DND-41 (cell line): ENCODE data around the gene ARHGEF19.

Source experiments
- EZH2 ChIP-seq: IDR thresholded peaks from 3 replicates; pipeline ENCODE4 v1.6.1; 2012; ENCODE audit warnings: borderline replicate concordance, low read depth, mild to moderate bottlenecking, moderate library complexity, low read length, inconsistent platforms; ENCODE audit not compliant: severe bottlenecking
- TF ChIP-seq, protein P1 (sequence below): IDR thresholded peaks from 2 replicates; pipeline ENCODE4 v1.5.1; 2012; ENCODE audit warnings: borderline replicate concordance, low read length, moderate library complexity, mild to moderate bottlenecking; ENCODE audit not compliant: poor library complexity, severe bottlenecking; ENCODE audit errors: extremely low read depth

DNA sequence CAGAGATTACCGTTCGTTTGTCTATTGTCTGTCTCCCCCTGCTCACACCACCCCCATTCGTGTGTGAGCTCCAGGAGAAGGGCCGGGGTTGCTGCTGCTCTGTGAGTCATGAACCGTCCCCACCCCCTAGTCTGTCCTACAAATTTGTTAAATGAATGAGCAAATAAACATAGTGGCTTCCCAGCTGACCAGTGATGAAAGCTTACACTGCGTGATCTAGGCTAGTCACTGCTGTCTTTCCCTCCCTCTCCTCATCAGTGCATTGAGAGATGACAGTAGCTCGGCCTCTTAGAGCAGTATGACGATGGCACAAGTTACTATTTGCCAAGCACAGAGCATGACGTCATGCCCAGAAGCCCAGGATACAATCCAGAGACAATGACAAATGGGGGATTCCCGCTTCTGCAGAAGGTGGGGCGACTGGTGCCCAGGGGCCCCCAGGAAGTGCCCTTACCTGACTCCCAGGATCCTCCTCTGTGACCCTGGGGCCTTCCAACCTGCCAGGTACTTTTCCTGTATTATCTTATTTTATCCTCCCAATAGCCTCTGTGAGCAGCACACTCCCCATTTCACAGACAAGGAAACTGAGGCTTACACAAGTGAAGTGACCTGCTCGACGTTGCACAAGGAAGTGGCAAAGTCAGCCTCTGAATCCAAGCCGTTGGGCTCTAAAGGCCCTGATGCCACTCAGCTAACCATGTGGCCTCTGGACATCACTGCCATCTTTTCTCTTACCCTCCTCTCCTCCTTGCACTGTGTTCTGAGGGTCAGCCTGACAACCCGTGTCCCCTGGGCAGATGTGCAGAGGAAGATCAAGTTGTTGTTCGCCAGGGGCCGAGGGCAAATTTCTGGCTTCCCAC is 48.0 kb downstream of the ARHGEF19 start:
- TF ChIP-seq, protein P1, sequence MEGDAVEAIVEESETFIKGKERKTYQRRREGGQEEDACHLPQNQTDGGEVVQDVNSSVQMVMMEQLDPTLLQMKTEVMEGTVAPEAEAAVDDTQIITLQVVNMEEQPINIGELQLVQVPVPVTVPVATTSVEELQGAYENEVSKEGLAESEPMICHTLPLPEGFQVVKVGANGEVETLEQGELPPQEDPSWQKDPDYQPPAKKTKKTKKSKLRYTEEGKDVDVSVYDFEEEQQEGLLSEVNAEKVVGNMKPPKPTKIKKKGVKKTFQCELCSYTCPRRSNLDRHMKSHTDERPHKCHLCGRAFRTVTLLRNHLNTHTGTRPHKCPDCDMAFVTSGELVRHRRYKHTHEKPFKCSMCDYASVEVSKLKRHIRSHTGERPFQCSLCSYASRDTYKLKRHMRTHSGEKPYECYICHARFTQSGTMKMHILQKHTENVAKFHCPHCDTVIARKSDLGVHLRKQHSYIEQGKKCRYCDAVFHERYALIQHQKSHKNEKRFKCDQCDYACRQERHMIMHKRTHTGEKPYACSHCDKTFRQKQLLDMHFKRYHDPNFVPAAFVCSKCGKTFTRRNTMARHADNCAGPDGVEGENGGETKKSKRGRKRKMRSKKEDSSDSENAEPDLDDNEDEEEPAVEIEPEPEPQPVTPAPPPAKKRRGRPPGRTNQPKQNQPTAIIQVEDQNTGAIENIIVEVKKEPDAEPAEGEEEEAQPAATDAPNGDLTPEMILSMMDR = no peak
- no peak for TF ChIP-seq EZH2
